Mesothelial cell of epicardium (in vitro differentiated cells): ENCODE data around the gene ZNF414. TPM values are rescaled to one million over a fixed set of nuclear protein-coding genes. Genes with fewer than 3 reads are reported as not detected.

ENCODE experiments used
- DNase-seq, 2 experiments: peaks; one replicate each; pipeline ENCODE4 v3.0.0; 2021; ENCODE audit warnings: low spot score in 2 of 2; ENCODE audit not compliant: unreplicated experiment in 2 of 2
- H3K27ac Mint-ChIP-seq: 2 replicates; pipeline ENCODE4 v1.8.0; 2021; ENCODE audit warnings: mixed read lengths
- H3K27me3 Mint-ChIP-seq: 2 replicates; pipeline ENCODE4 v1.8.0; 2021; ENCODE audit warnings: low read depth, mixed read lengths
- H3K36me3 Mint-ChIP-seq: 2 replicates; pipeline ENCODE4 v1.8.0; 2021; ENCODE audit warnings: mixed read lengths
- H3K4me1 Mint-ChIP-seq: 2 replicates; pipeline ENCODE4 v1.8.0; 2021; ENCODE audit warnings: mixed read lengths
- H3K4me3 Mint-ChIP-seq: 2 replicates; pipeline ENCODE4 v1.8.0; 2021; ENCODE audit warnings: mild to moderate bottlenecking, moderate library complexity, mixed read lengths
- H3K9me3 Mint-ChIP-seq: 2 replicates; pipeline ENCODE4 v1.8.0; 2021; ENCODE audit warnings: mixed read lengths
- total RNA-seq: library from RNA; stranded (reverse); gene quantifications from 3 replicates; pipeline ENCODE4 v1.2.1, GENCODE V29; 2021
- TF ChIP-seq, protein P1 (sequence below): fragments of 200-600 bp; sonication (generic); IDR thresholded peaks from one replicate; pipeline ENCODE4 v1.5.0; 2021; ENCODE audit warnings: antibody characterized with exemption; ENCODE audit not compliant: unreplicated experiment

Gene ZNF414
- total RNA-seq, 1 donor from 2014 or later = 35.5 TPM

DNA sequence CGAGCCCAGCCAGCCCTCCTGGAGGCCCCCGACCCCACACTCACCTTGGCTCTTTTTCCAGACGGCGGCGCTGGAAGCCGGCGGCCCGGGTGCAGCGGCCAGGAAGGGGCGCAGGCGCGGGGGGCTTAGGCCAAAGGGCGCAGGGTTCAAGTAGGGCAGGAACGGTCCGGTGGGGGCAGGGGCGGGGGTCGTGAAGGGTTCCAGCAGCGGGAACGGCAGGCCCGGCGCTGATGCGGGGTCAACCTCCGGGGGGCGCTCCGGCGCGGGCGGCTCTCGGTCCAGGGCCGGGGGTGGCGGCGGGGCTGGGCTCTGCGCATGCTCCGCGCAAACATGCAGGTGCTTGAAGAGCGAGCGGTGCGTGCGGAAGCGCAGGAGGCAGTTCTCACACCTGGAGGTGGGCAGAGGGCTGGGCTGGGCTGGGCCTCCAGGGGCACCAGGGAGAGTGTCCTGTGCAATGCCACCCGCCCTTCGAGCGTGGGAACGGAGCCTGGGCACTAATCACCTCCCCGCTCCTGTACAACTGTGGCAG, 2.3 kb downstream of the ZNF414 start:
- Mint-ChIP-seq H3K27ac (no peak overlapping the region), H3K4me1 (peaks cover 7% of the 10 kb centered on the region)

DNA sequence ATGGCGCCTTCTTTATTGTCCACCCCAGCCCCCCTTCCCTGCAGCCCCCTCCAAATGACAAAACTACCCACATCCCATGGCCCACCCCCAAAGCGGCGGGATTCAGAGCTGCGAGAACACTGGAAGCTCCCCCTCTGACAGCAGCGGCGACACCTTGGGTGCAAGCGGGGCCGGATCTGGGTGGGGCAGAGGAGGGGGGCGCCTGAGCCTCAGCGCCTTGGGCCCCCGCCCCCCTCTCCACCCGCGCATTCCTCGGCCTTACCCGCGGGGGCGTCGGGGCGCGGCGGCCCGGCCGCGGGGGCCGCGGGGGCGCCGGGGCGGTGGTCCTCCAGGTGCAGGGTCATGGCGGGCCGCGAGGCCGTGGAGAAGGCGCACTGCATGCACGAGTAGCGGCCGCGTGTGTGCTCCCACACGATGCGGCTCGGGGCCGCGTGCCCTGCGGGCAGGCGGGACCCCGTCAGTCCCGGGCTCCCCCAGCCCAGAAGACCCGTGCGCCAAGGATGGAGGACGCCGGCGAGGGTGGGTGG, 3.3 kb downstream of the ZNF414 start:
- H3K9me3 Mint-ChIP-seq = no peaks in the 10 kb centered on the region
- H3K4me1 Mint-ChIP-seq = peaks cover 13% of the 10 kb centered on the region
- TF ChIP-seq, protein P1, sequence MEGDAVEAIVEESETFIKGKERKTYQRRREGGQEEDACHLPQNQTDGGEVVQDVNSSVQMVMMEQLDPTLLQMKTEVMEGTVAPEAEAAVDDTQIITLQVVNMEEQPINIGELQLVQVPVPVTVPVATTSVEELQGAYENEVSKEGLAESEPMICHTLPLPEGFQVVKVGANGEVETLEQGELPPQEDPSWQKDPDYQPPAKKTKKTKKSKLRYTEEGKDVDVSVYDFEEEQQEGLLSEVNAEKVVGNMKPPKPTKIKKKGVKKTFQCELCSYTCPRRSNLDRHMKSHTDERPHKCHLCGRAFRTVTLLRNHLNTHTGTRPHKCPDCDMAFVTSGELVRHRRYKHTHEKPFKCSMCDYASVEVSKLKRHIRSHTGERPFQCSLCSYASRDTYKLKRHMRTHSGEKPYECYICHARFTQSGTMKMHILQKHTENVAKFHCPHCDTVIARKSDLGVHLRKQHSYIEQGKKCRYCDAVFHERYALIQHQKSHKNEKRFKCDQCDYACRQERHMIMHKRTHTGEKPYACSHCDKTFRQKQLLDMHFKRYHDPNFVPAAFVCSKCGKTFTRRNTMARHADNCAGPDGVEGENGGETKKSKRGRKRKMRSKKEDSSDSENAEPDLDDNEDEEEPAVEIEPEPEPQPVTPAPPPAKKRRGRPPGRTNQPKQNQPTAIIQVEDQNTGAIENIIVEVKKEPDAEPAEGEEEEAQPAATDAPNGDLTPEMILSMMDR = no peak
- no peak for DNase-seq
- H3K27me3 Mint-ChIP-seq = no peaks in the 10 kb centered on the region
- no peak overlapping the region for H3K4me3 Mint-ChIP-seq
- H3K36me3 Mint-ChIP-seq = peaks cover 5% of the 10 kb centered on the region
- H3K27ac Mint-ChIP-seq = no peak overlapping the region

More for the DNA sequence above, 2.3 kb downstream of the ZNF414 start:
- DNase-seq = no peak
- H3K27me3 Mint-ChIP-seq = no peaks in the 10 kb centered on the region
- TF ChIP-seq, protein P1 = peak; percentile 17
- H3K9me3 Mint-ChIP-seq = no peaks in the 10 kb centered on the region
- no peak overlapping the region for H3K4me3 Mint-ChIP-seq
- peaks cover 5% of the 10 kb centered on the region for H3K36me3 Mint-ChIP-seq

DNA sequence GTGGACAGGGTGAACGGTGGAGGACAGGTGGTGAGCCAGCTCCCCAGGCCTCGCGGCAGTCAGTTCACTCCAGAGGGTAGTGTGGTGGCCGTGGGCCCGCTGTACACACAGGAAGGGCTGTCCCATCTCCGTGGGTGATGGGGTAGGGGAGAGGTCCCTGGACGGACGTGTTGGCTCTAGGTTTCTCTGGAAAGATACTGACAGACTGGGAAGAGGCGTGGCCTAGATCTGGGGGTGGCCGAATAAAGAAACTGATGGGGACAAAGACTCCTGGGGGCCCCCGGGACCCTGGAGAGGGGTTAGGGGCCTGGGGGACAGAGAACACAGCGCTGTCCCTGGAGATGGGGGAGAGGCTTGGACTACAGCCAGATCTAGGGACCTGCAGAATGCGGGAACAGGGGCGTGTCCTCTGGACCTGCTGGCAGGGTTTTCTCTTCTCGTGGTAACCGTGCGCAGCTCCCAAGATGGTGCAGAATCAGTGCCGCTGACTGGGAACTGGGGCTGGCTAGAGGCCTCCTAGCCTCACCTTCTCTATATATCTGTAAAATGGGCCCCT, 7.5 kb downstream of the ZNF414 start:
- no peaks in the 10 kb centered on the region for H3K36me3 Mint-ChIP-seq
- no peaks in the 10 kb centered on the region for H3K27me3 Mint-ChIP-seq
- peak overlapping the region; percentile 86 for H3K4me3 Mint-ChIP-seq
- H3K4me1 Mint-ChIP-seq = peaks cover 9% of the 10 kb centered on the region
- no peaks in the 10 kb centered on the region for H3K9me3 Mint-ChIP-seq
- no peak for DNase-seq
- TF ChIP-seq, protein P1 = no peak
- H3K27ac Mint-ChIP-seq = peak overlapping the region; percentile 62

DNA sequence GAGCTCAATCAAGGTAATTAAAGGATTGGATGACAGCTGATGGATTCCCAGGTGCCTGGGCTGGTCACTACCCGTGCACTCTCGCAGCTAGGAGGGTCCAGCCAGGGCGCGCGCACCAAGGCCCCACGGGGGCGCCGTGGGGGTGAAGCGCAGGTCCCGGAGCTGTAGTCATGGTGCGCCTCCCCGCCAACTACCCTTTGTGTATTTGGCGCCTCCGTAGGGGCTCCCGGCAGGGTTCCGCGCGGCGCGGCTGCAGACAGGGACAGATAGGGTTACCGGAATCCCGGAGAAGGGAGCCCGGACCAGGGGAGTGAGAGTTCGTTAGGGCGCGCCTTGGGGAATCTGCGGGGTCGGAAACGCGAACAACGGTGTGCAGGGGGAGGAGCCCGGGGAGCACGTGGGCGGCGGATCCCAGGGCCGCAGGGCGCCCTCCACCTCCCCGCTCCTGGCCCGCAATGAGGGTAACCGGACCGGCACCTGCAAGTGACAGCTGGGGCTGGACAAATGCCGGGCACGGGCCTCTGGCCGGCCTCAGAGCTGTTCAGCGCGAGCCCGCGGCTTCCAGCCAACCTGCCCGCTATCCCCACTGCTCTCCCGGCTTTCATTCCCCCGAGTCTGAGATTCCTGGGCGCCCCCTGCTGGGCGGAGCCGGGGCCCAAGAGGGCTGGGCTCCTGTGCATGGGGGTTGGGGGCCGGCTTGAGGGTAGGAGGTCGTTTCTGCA, 8.1 kb downstream of the ZNF414 start:
- Mint-ChIP-seq H3K27me3 (no peaks in the 10 kb centered on the region), H3K27ac (peak overlapping the region; percentile 77), H3K36me3 (no peaks in the 10 kb centered on the region), H3K4me3 (peak overlapping the region; percentile 86), H3K4me1 (peaks cover 9% of the 10 kb centered on the region), H3K9me3 (no peaks in the 10 kb centered on the region)
- peak; percentile 70 to 92 for DNase-seq
- TF ChIP-seq, protein P1 = peak; percentile 79

DNA sequence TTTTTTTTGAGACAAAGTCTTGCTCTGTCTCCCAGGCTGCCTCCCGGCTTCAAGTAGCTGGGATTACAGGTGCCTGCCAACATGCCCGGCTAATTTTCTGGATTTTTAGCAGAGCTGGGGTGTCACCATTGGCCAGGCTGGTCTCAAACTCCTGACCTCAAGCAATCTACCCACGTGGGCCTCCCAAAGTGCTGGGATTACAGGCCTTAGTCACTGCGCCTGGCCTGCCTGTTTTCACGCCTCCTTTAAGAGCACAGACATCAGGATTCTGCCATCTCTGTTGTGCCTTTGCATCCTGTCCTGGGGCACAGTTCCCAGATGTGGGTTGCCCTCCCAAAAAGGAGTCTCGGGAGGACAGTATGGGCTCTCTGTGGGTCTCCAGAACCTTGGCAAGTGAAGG, 9.0 kb downstream of the ZNF414 start:
- TF ChIP-seq, protein P1 = no peak
- Mint-ChIP-seq H3K4me1 (peaks cover 16% of the 10 kb centered on the region), H3K9me3 (no peaks in the 10 kb centered on the region)

More for the DNA sequence above, 9.0 kb downstream of the ZNF414 start:
- Mint-ChIP-seq H3K36me3 (no peaks in the 10 kb centered on the region), H3K27ac (peak overlapping the region; percentile 56), H3K4me3 (peak overlapping the region; percentile 62), H3K27me3 (no peaks in the 10 kb centered on the region)
- no peak for DNase-seq
